Renal cortical epithelial cell (primary cell): Measurements from ENCODE around the gene SWT1. TPM values are rescaled to one million over a fixed set of nuclear protein-coding genes. Genes with fewer than 3 reads are reported as not detected.

ENCODE experiments used
- DNase-seq: peaks from one replicate; pipeline ENCODE4 v3.0.0-alpha.2; 2011; ENCODE audit warnings: low read depth
- total RNA-seq: library from RNA; depleted of rRNA; stranded (reverse); fragments of >200 nt; gene quantifications from 2 replicates; pipeline ENCODE4 v1.2.3, GENCODE V29; 2014

The SWT1 gene
- total RNA-seq, 1 donor from 2014 or later, result 7.7 TPM

- DNase-seq, result no peak
Observed at GRCh38 chr1:185289880-185290279, 132.9 kb downstream of the SWT1 start.

- DNase-seq, result no peak
Observed at GRCh38 chr1:185291159-185291558, 134.2 kb downstream of the SWT1 start.

GRCh38 chr1:185291652-185292051, 134.7 kb downstream of the SWT1 start:
- no peak for DNase-seq

- no peak for DNase-seq
Observed at GRCh38 chr1:185292237-185292636, 135.3 kb downstream of the SWT1 start.

GRCh38 chr1:185293967-185294542, 137.1 kb downstream of the SWT1 start:
- no peak for DNase-seq

GRCh38 chr1:185295091-185295490, 138.1 kb downstream of the SWT1 start:
- no peak for DNase-seq

- DNase-seq, result no peak
Observed at GRCh38 chr1:185297982-185298381, 141.0 kb downstream of the SWT1 start.

GRCh38 chr1:185300152-185300551, 143.2 kb downstream of the SWT1 start:
- DNase-seq, result no peak

- peak; percentile 32 for DNase-seq
Observed at GRCh38 chr1:185305419-185305818, 148.5 kb downstream of the SWT1 start.

GRCh38 chr1:185308126-185308525, 151.2 kb downstream of the SWT1 start:
- no peak for DNase-seq

- DNase-seq, result peak; percentile 55
Observed at GRCh38 chr1:185309566-185309965, 152.6 kb downstream of the SWT1 start.

GRCh38 chr1:185311589-185312225, 154.7 kb downstream of the SWT1 start:
- DNase-seq, result no peak

- DNase-seq, result no peak
Observed at GRCh38 chr1:185312361-185313138, 155.6 kb downstream of the SWT1 start.

GRCh38 chr1:185314411-185314810, 157.4 kb downstream of the SWT1 start:
- DNase-seq, result peak; percentile 44

- no peak for DNase-seq
Observed at GRCh38 chr1:185315445-185316071, 158.6 kb downstream of the SWT1 start.

- DNase-seq, result peak; percentile 62
Observed at GRCh38 chr1:185316163-185317033, 159.4 kb downstream of the SWT1 start.

- DNase-seq, result peak; percentile 82
Observed at GRCh38 chr1:185317034-185317885, 160.3 kb downstream of the SWT1 start, which contains the start of gene IVNS1ABP. TSS of gene IVNS1ABP (minus strand) at chr1:185317243. CDS start at chr1:185309493, 7,750 bp downstream.

- peak; percentile 84 for DNase-seq
Observed at GRCh38 chr1:185317886-185318310, 160.9 kb downstream of the SWT1 start.

GRCh38 chr1:185318431-185319138, 161.6 kb downstream of the SWT1 start:
- no peak for DNase-seq

GRCh38 chr1:185319139-185319475, 162.1 kb downstream of the SWT1 start:
- no peak for DNase-seq
